HG03097 (cell line): ENCODE data around the gene MATK.
"Not testable (repeated sequence)": the region's sequence is repeated elsewhere in the genome, so short reads cannot be mapped to it uniquely, and the experiment has no call there.

Experiments
- ATAC-seq: cut with Tn5 transposase; IDR thresholded peaks from one replicate; pipeline ENCODE4 v1.9.1; 2021; ENCODE audit not compliant: unreplicated experiment, low FRiP score

The MATK gene

GRCh38 chr19:3816566-3817218, 30.5 kb upstream of the MATK start:
- no peak for ATAC-seq

- ATAC-seq: not testable (repeated sequence)
Measured at GRCh38 chr19:3816148-3816547, 30.0 kb upstream of the MATK start.

- ATAC-seq: no peak
Measured at GRCh38 chr19:3814648-3815047, 28.5 kb upstream of the MATK start.

GRCh38 chr19:3813473-3814392, 27.6 kb upstream of the MATK start:
- no peak for ATAC-seq

GRCh38 chr19:3810708-3811355, 24.7 kb upstream of the MATK start:
- ATAC-seq: no peak

GRCh38 chr19:3809881-3810707, 23.9 kb upstream of the MATK start:
- ATAC-seq: no peak

- no peak for ATAC-seq
Measured at GRCh38 chr19:3808420-3809143, 22.4 kb upstream of the MATK start.

- no peak for ATAC-seq
Measured at GRCh38 chr19:3807574-3808354, 21.6 kb upstream of the MATK start.

- ATAC-seq: no peak
Measured at GRCh38 chr19:3807131-3807480, 20.9 kb upstream of the MATK start.

- ATAC-seq: no peak
Measured at GRCh38 chr19:3805859-3806258, 19.7 kb upstream of the MATK start.

- no peak for ATAC-seq
Measured at GRCh38 chr19:3804429-3804828, 18.2 kb upstream of the MATK start.

GRCh38 chr19:3803986-3804385, 17.8 kb upstream of the MATK start:
- ATAC-seq: no peak

GRCh38 chr19:3803114-3803888, 17.1 kb upstream of the MATK start:
- ATAC-seq: no peak

- no peak for ATAC-seq
Measured at GRCh38 chr19:3801412-3802096, 15.4 kb upstream of the MATK start.

- no peak for ATAC-seq
Measured at GRCh38 chr19:3800996-3801395, 14.8 kb upstream of the MATK start.

- ATAC-seq: no peak
Measured at GRCh38 chr19:3798137-3798536, 12.0 kb upstream of the MATK start.

- ATAC-seq: no peak
Measured at GRCh38 chr19:3796358-3796757, 10.2 kb upstream of the MATK start.

GRCh38 chr19:3793799-3794198, 7.6 kb upstream of the MATK start:
- ATAC-seq: no peak
